ENCODE results near the gene ABCA2.

Gene ABCA2

GRCh38 chr9:136977223-136977622 is 50.8 kb downstream of the ABCA2 start, which contains the start of gene PTGDS:
Gene PTGDS (plus strand): TSS chr9:136977504. CDS start chr9:136977579, 75 bp downstream.
- TF ChIP-seq PATZ1 (CRISPR knock-in tag; IDR thresholded peaks at IDR 0.05; ENCODE audit: borderline replicate concordance) (no peak), TCF4 (CRISPR knock-in tag; IDR thresholded peaks at IDR 0.05; ENCODE audit: borderline replicate concordance) (no peak), CSRNP3 (CRISPR knock-in tag; IDR thresholded peaks at IDR 0.05) (no peak), OSR1 (CRISPR knock-in tag; IDR thresholded peaks at IDR 0.05) (no peak), ZNF8 (CRISPR knock-in tag; IDR thresholded peaks at IDR 0.05) (no peak), GLIS3 (CRISPR knock-in tag; IDR thresholded peaks at IDR 0.05) (no peak), RARB (CRISPR knock-in tag; IDR thresholded peaks at IDR 0.05) (no peak), SNAI2 (CRISPR knock-in tag; IDR thresholded peaks at IDR 0.05) (no peak), POU6F1 (CRISPR knock-in tag; IDR thresholded peaks at IDR 0.05; ENCODE audit: borderline replicate concordance, low read depth) (no peak), CREB5 (CRISPR knock-in tag; IDR thresholded peaks at IDR 0.05; ENCODE audit: low read depth) (no peak), ISL1 (CRISPR knock-in tag; IDR thresholded peaks at IDR 0.05) (no peak), TSHZ2 (CRISPR knock-in tag; IDR thresholded peaks at IDR 0.05) (no peak)
- ATAC-seq: no peak

- TF ChIP-seq ZFP30 (CRISPR knock-in tag; IDR thresholded peaks at IDR 0.05) (no peak), SNAI2 (CRISPR knock-in tag; IDR thresholded peaks at IDR 0.05) (no peak), TOX (CRISPR knock-in tag; IDR thresholded peaks at IDR 0.05; ENCODE audit: borderline replicate concordance) (no peak), ZFP3 (CRISPR knock-in tag; IDR thresholded peaks at IDR 0.05) (no peak), ARNTL (CRISPR knock-in tag; IDR thresholded peaks at IDR 0.05; ENCODE audit: borderline replicate concordance, low read depth) (no peak), TCF4 (CRISPR knock-in tag; IDR thresholded peaks at IDR 0.05; ENCODE audit: borderline replicate concordance) (no peak), CSRNP3 (CRISPR knock-in tag; IDR thresholded peaks at IDR 0.05) (no peak), ISL1 (CRISPR knock-in tag; IDR thresholded peaks at IDR 0.05) (no peak), ZNF8 (CRISPR knock-in tag; IDR thresholded peaks at IDR 0.05) (no peak), CREB5 (CRISPR knock-in tag; IDR thresholded peaks at IDR 0.05; ENCODE audit: low read depth) (no peak)
- ATAC-seq: no peak
Measured at GRCh38 chr9:136975644-136976043, 52.4 kb downstream of the ABCA2 start.

All from SK-N-SH treated with all-trans-retinoic acid at 6 μM for 48 hours (cell line).